Neural progenitor cell (in vitro differentiated cells): Measurements from ENCODE around the gene HSD17B2.

ENCODE experiments used
- EZH2 ChIP-seq: fragments of 200-600 bp; sonication (generic); IDR thresholded peaks from 2 replicates; pipeline ENCODE4 v1.6.1; 2017; ENCODE audit warnings: antibody characterized with exemption, mild to moderate bottlenecking, moderate library complexity
- EZH2phosphoT487 ChIP-seq: fragments of 200-600 bp; sonication (generic); IDR thresholded peaks from 2 replicates; pipeline ENCODE4 v1.6.1; 2017; ENCODE audit warnings: antibody characterized with exemption
- TF ChIP-seq, protein P1 (sequence below): fragments of 200-600 bp; sonication (generic); IDR thresholded peaks from 2 replicates; pipeline ENCODE4 v1.5.1; 2017; ENCODE audit warnings: antibody characterized with exemption, mild to moderate bottlenecking

DNA sequence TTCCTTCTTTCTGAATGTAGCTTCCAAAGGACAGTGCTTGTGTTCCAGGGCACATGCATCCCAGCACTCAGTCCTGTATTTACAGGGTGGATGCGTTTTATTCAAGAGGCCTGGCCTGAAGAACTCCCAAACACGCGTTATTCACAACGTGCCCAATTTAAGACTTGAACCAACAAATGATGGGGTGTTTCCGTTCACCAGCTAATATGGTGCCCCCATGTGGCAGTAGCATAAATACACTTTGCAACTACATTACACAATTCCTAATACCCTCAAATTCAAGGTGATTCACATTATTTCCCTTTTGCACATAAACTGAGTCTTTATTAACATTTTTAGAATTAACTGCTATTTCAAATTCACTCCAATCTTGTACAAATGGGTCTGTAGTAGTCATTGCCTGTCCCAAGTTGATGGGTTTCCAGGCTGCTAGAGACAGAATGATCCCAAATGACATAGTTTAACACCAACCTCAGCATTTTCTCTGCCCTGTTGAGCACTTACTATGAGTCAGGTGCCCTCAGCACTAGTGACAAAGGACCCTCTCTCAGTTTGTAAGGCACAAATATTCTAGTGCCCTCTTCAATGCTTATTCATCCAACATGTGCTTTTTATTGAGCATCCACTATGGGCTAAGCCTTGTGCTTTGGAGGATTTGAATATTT is 26.9 kb downstream of the HSD17B2 start:
- TF ChIP-seq EZH2, result no peak
- TF ChIP-seq, protein P1, sequence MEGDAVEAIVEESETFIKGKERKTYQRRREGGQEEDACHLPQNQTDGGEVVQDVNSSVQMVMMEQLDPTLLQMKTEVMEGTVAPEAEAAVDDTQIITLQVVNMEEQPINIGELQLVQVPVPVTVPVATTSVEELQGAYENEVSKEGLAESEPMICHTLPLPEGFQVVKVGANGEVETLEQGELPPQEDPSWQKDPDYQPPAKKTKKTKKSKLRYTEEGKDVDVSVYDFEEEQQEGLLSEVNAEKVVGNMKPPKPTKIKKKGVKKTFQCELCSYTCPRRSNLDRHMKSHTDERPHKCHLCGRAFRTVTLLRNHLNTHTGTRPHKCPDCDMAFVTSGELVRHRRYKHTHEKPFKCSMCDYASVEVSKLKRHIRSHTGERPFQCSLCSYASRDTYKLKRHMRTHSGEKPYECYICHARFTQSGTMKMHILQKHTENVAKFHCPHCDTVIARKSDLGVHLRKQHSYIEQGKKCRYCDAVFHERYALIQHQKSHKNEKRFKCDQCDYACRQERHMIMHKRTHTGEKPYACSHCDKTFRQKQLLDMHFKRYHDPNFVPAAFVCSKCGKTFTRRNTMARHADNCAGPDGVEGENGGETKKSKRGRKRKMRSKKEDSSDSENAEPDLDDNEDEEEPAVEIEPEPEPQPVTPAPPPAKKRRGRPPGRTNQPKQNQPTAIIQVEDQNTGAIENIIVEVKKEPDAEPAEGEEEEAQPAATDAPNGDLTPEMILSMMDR, result peak; percentile 70
- no peak for TF ChIP-seq EZH2phosphoT487
